Tibial nerve (tissue), 4 donors: Measurements from ENCODE around the gene HAVCR2.

Experiments used
- CTCF ChIP-seq, 5 experiments: fragments of 200-600 bp in 3 of 5; fragments of 450-650 bp in 2 of 5; sonication (generic) in 3 of 5; IDR thresholded peaks; one replicate each; pipeline ENCODE4 v1.5.1; 2016 to 2019; ENCODE audit warnings: antibody characterized with exemption in 5 of 5, mild to moderate bottlenecking in 3 of 5, moderate library complexity in 2 of 5
- EP300 ChIP-seq, 2 donors: sonication (generic); formaldehyde crosslinking; IDR thresholded peaks; one replicate each; pipeline ENCODE4 v1.6.1; 2017; ENCODE audit warnings: antibody characterized with exemption in 2 of 2, mild to moderate bottlenecking in 1 of 2
- POLR2A ChIP-seq, 2 donors: fragments of 450-650 bp; IDR thresholded peaks; one replicate each; pipeline ENCODE4 v1.6.1; 2017; ENCODE audit warnings: antibody characterized with exemption in 2 of 2, mild to moderate bottlenecking in 2 of 2, moderate library complexity in 2 of 2

DNA sequence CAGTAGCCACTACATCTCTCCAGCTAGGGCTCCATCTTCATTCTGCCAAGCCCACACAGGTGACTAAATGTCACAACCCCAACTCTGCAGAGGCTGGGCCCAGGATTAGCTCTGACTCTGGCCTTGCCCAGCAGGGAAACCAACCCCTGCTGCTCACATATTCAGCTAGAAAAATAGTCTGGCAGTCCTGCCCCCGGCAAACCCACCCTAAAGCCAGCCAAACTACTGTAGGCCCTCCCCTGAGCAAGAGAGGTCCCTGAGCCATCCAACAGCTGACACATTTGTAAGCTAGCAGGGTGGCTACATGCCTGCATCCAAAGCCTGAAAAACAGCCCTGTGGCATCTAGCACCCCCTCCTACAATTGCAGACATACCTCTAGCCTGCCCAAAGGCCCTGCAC lies 11.3 kb upstream of the HAVCR2 start:
- TF ChIP-seq CTCF (IDR thresholded peaks at IDR 0.05) (no peak), POLR2A (IDR thresholded peaks at IDR 0.05) (no peak), EP300 (IDR thresholded peaks at IDR 0.05) (no peak)
